Head of caudate nucleus (tissue), 42 donors: ENCODE measurements around the gene NT5C1B.

Source experiments
- DNase-seq, 42 donors: peaks; one replicate each; pipeline versions ENCODE4 v3.0.0 to v3.0.0-alpha.2; 2020 to 2021; ENCODE audit warnings: mixed read lengths in 7 of 42
- intact Hi-C: fragments of 100-400 bp; cut with DNase I; formaldehyde crosslinking; loops from one replicate; pipeline ENCODE4 v1.15.0; 2022

Gene NT5C1B

GRCh38 chr2:18522484-18523146 is 66.8 kb downstream of the NT5C1B start:
- intact Hi-C loops: loop anchor here (10.0 kb wide), 1 partner anchor 1342 kb away; no protein-coding TSS in a partner anchor
- no peak for DNase-seq

- DNase-seq: peak; percentile 64 to 93 (median 86)
- intact Hi-C loops: loop anchor here (10.0 kb wide), 1 partner anchor 1344 kb away; no protein-coding TSS in a partner anchor
These were observed 68.6 kb downstream of the NT5C1B start for GRCh38 chr2:18520451-18521425.

GRCh38 chr2:18519914-18520450 is 69.4 kb downstream of the NT5C1B start:
- intact Hi-C loops: loop anchor here (10.0 kb wide), 1 partner anchor 1345 kb away; no protein-coding TSS in a partner anchor
- DNase-seq: no peak

- no peak for DNase-seq
- intact Hi-C loops: no loop called here
These were observed 71.0 kb downstream of the NT5C1B start for GRCh38 chr2:18518116-18519111.

- intact Hi-C loops: no loop called here
- DNase-seq: no peak
These were observed 72.0 kb downstream of the NT5C1B start for GRCh38 chr2:18517386-18517785.

- intact Hi-C loops: no loop called here
- DNase-seq: no peak
These were observed 73.3 kb downstream of the NT5C1B start for GRCh38 chr2:18516112-18516511.

- intact Hi-C loops: no loop called here
- DNase-seq: no peak
These were observed 74.6 kb downstream of the NT5C1B start for GRCh38 chr2:18514526-18515461.
